HepG2 (cell line): ENCODE results near the gene ALK. TPM values are rescaled to one million over a fixed set of nuclear protein-coding genes. Genes with fewer than 3 reads are reported as not detected.

Source experiments
- ATAC-seq: fragments of 200-7000 bp; cut with Tn5 transposase; 3 replicates; pipeline ENCODE4 v1.9.1; 2020; ENCODE audit warnings: mild to moderate bottlenecking, moderate library complexity
- BruUV-seq: library from RNA; stranded (reverse); fragments of 400-500 nt; replicated peaks from 2 replicates; lab custom pipeline; 2021; lab: Mats Ljungman, UMichigan
- CTCF ChIA-PET: fragments of 300-600 bp; formaldehyde crosslinking; extraction: SDS; loops from one replicate; lab custom pipeline; 2021; ENCODE audit warnings: low total read pairs, inconsistent platforms, low intra/inter-chr PET ratio; lab: Yijun Ruan, JAX
- POLR2A ChIA-PET: fragments of 350-600 bp; sonication (Branson Sonifier 250); formaldehyde crosslinking; loops from one replicate; lab custom pipeline; 2020; ENCODE audit warnings: antibody characterized with exemption, inconsistent platforms; lab: Yijun Ruan, JAX
- DNase-seq: peaks from one replicate; pipeline ENCODE4 v3.0.0-alpha.2; 2015; ENCODE audit warnings: low spot score
- FAIRE-seq: peaks from 3 replicates; lab custom pipeline; 2011; peaks lifted over from hg19 to GRCh38; lab: Jason Lieb, UNC
- H2AFZ ChIP-seq: one replicate; pipeline ENCODE4 v1.6.1; 2011; ENCODE audit warnings: low read length, inconsistent platforms
- H3K27ac ChIP-seq: fragments of 300-600 bp; 3 replicates; pipeline ENCODE4 v1.8.0; 2011; ENCODE audit warnings: mixed run types, mild to moderate bottlenecking, mixed read lengths, low read length, inconsistent platforms; ENCODE audit not compliant: insufficient read depth; ENCODE audit errors: extremely low read length
- H3K27me3 ChIP-seq, 2 experiments: fragments of 200-600 bp in 1 of 2; 2 replicates in 1 of 2; 3 replicates in 1 of 2; pipeline versions ENCODE4 v1.6.0 to v1.8.0; 2011; ENCODE audit warnings: low read length in 2 of 2, mild to moderate bottlenecking in 2 of 2, moderate library complexity in 2 of 2, inconsistent platforms in 1 of 2; ENCODE audit not compliant: insufficient read depth in 2 of 2, control insufficient read depth in 1 of 2
- H3K36me3 ChIP-seq, 2 experiments: fragments of 200-600 bp in 1 of 2; replicated peaks in 1 of 2; 2 replicates in 1 of 2; 3 replicates in 1 of 2; pipeline versions ENCODE4 v1.5.1 to v1.8.0; 2011; ENCODE audit warnings: low read length in 2 of 2, inconsistent platforms in 1 of 2; ENCODE audit not compliant: insufficient read depth in 2 of 2, control insufficient read depth in 1 of 2
- H3K4me1 ChIP-seq: 2 replicates; pipeline ENCODE4 v1.5.1; 2012; ENCODE audit warnings: low read length, inconsistent platforms; ENCODE audit not compliant: insufficient read depth
- H3K4me2 ChIP-seq: 2 replicates; pipeline ENCODE4 v1.6.0; 2011; ENCODE audit warnings: low read depth, low read length, inconsistent platforms
- H3K4me3 ChIP-seq, 3 experiments: fragments of 200-600 bp in 1 of 3; sonication (generic), shearing (Covaris generic) in 1 of 3; replicated peaks in 1 of 3; 2 replicates each; pipeline ENCODE4 v1.5.1; 2011 to 2016; ENCODE audit warnings: low read length in 3 of 3, inconsistent platforms in 2 of 3, low read depth in 2 of 3, mild to moderate bottlenecking in 2 of 3, control low read depth in 1 of 3, mixed read lengths in 1 of 3; ENCODE audit not compliant: insufficient read depth in 1 of 3
- H3K79me2 ChIP-seq: one replicate; pipeline ENCODE4 v1.6.1; 2011; ENCODE audit warnings: low read length, inconsistent platforms; ENCODE audit not compliant: insufficient read depth
- H3K9ac ChIP-seq: 2 replicates; pipeline ENCODE4 v1.6.0; 2011; ENCODE audit warnings: mild to moderate bottlenecking, low read depth, low read length, inconsistent platforms; ENCODE audit not compliant: insufficient read depth
- H3K9me3 ChIP-seq: 2 replicates; pipeline ENCODE4 v1.5.1; 2012; ENCODE audit warnings: mild to moderate bottlenecking, low read length
- H4K20me1 ChIP-seq: 2 replicates; pipeline ENCODE4 v1.6.0; 2011; ENCODE audit warnings: inconsistent platforms, mild to moderate bottlenecking, low read length, moderate library complexity; ENCODE audit not compliant: insufficient read depth
- HOXA5 ChIP-seq: sonication (generic); formaldehyde crosslinking; IDR thresholded peaks from 2 replicates; pipeline ENCODE4 v1.4.0; 2020; ENCODE audit warnings: missing genetic modification reagents
- IRF9 ChIP-seq: sonication (generic); formaldehyde crosslinking; IDR thresholded peaks from 2 replicates; pipeline ENCODE4 v1.8.0; 2022; ENCODE audit warnings: missing genetic modification reagents, mild to moderate bottlenecking, borderline replicate concordance
- ISL2 ChIP-seq: sonication (generic); formaldehyde crosslinking; IDR thresholded peaks from 2 replicates; pipeline ENCODE4 v1.5.0; 2020; ENCODE audit warnings: missing genetic modification reagents
- MAX ChIP-seq: IDR thresholded peaks from 2 replicates; pipeline ENCODE4 v1.6.1; 2012; ENCODE audit warnings: inconsistent platforms
- PAF1 ChIP-seq: IDR thresholded peaks from 2 replicates; pipeline ENCODE4 v1.6.1; 2016; ENCODE audit warnings: missing genetic modification reagents, missing compliant biosample characterization
- SAP130 ChIP-seq: IDR thresholded peaks from 2 replicates; pipeline ENCODE4 v1.6.1; 2016; ENCODE audit warnings: low read depth
- SMC3 ChIP-seq: IDR thresholded peaks from 2 replicates; pipeline ENCODE4 v1.6.1; 2011; ENCODE audit warnings: low read length, improper control_type of control experiment
- ZBTB44 ChIP-seq: sonication (generic); formaldehyde crosslinking; IDR thresholded peaks from 2 replicates; pipeline ENCODE4 v1.4.0; 2020; ENCODE audit warnings: missing genetic modification reagents
- ZBTB7B ChIP-seq: sonication (generic); formaldehyde crosslinking; IDR thresholded peaks from 2 replicates; pipeline ENCODE4 v1.4.0; 2020; ENCODE audit warnings: missing genetic modification reagents
- ZEB1 ChIP-seq: IDR thresholded peaks from 2 replicates; pipeline ENCODE4 v1.6.1; 2012; ENCODE audit warnings: mild to moderate bottlenecking, low read depth, inconsistent platforms; ENCODE audit not compliant: insufficient replicate concordance
- ZNF329 ChIP-seq: sonication (generic); formaldehyde crosslinking; IDR thresholded peaks from 2 replicates; pipeline ENCODE4 v1.9.0; 2021; ENCODE audit warnings: low read depth, mild to moderate bottlenecking, missing genetic modification reagents
- ZNF33A ChIP-seq: sonication (generic); formaldehyde crosslinking; IDR thresholded peaks from 2 replicates; pipeline ENCODE4 v1.5.1; 2020; ENCODE audit warnings: missing genetic modification reagents, mild to moderate bottlenecking, moderate library complexity, borderline replicate concordance
- ZNF547 ChIP-seq: sonication (generic); formaldehyde crosslinking; IDR thresholded peaks from 2 replicates; pipeline ENCODE4 v1.5.1; 2020; ENCODE audit warnings: mild to moderate bottlenecking, missing genetic modification reagents
- ZNF761 ChIP-seq: sonication (generic); formaldehyde crosslinking; conservative IDR thresholded peaks from 2 replicates; pipeline ENCODE4 v1.4.0; 2020; ENCODE audit warnings: mild to moderate bottlenecking, missing genetic modification reagents
- ZSCAN12 ChIP-seq: sonication (generic); formaldehyde crosslinking; IDR thresholded peaks from 2 replicates; pipeline ENCODE4 v1.9.0; 2021; ENCODE audit warnings: mild to moderate bottlenecking, missing genetic modification reagents
- WGBS: methylation state at CpG from one replicate; pipeline ENCODE4 v1.1.6; 2017; ENCODE audit warnings: low lambda C conversion rate; 5-methylcytosine and 5-hydroxymethylcytosine counted together
- in situ Hi-C: cut with HindIII; loops from 2 replicates; pipeline ENCODE4 v1.10.0; 2017; ENCODE audit warnings: low pct_unique_long_range_greater_than_20kb; ENCODE audit not compliant: extremely low pct_ligation_motif_present
- intact Hi-C: fragments of 100-400 bp; cut with micrococcal nuclease; formaldehyde crosslinking; loops from one replicate; pipeline ENCODE4 v1.10.0; 2022; ENCODE audit not compliant: unreplicated experiment
- polyA plus RNA-seq, 8 experiments: library from polyadenylated mRNA; depleted of rRNA in 3 of 8; stranded (reverse) in 7 of 8; unstranded in 1 of 8; fragments of >200 nt; fragmentation: Illumina TruSeq in 4 of 8; extraction: Trizol in 4 of 8; gene quantifications; 2 replicates each; pipeline versions ENCODE4 v1.2.1 to v1.2.3, GENCODE V29; 2011 to 2016; ENCODE audit warnings: low read depth in 4 of 8, missing spikeins in 1 of 8, mixed read lengths in 1 of 8; ENCODE audit not compliant: insufficient read depth in 1 of 8
- total RNA-seq, 5 experiments: library from RNA; depleted of rRNA; stranded (reverse); fragments of >200 nt; fragmentation: Illumina TruSeq; extraction: Trizol; gene quantifications; 2 replicates each; pipeline ENCODE4 v1.2.3, GENCODE V29; 2016; ENCODE audit warnings: low read depth in 1 of 5

The ALK gene
- total and polyA plus RNA-seq, 2 of the 13 experiments (the other 11 are each of a cell fraction or from before 2014, with no cell fraction given): not detected

GRCh38 chr2:29325544-29325943 is 595.8 kb downstream of the ALK start:
- DNase-seq (no peak), FAIRE-seq (no peak), ATAC-seq (no peak)
- in situ Hi-C loops: no loop called here
- H3K4me3 ChIP-seq: no peak overlapping the region
- H3K27me3 ChIP-seq: peaks cover 0 to 11% of the 10 kb centered on the region in 2 experiments; a peak in 4 of 5 replicates
- intact Hi-C loops: no loop called here
- 0% methylated on average over 2 of the region's 3 CpGs for WGBS
- no peaks in the 10 kb centered on the region for H3K9me3 ChIP-seq
- H3K9ac ChIP-seq: no peak overlapping the region
- no peaks in the 10 kb centered on the region for H3K79me2 ChIP-seq
- no peaks in the 10 kb centered on the region for H4K20me1 ChIP-seq
- TF ChIP-seq ZNF329 (CRISPR knock-in tag): no peak
- no peak for TF ChIP-seq HOXA5 (CRISPR knock-in tag)
- no peak for TF ChIP-seq ISL2 (CRISPR knock-in tag)
- no peak for TF ChIP-seq ZNF547 (CRISPR knock-in tag)
- no TSS peak for BruUV-seq
- POLR2A ChIA-PET: no interaction called here
- no peaks in the 10 kb centered on the region for H3K36me3 ChIP-seq
- no peak overlapping the region for H3K27ac ChIP-seq
- CTCF ChIA-PET: no interaction called here
- H3K4me2 ChIP-seq: no peak overlapping the region
- H3K4me1 ChIP-seq: no peaks in the 10 kb centered on the region
- H2AFZ ChIP-seq: no peak overlapping the region

DNA sequence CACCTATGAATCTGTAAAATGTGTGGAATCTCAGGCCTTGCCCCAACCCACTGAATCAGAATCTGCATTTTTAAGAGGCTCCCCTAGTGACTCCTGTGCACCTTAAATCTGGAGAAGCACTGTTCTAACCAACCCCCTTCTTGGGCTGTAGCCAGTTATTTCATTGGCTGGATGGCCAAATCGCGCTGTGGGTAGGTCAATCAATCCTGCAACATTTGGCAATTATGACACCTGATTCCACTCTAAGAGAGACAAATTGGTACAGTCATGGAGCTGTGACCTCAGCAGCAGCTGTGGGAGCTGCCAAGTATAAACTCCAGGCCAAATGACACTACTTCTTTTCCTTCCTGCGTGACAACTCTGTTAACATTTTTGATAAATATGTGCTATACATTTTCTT is 597.4 kb downstream of the ALK start:
- no TSS peak for BruUV-seq
- ChIA-PET CTCF (no interaction called here), POLR2A (no interaction called here)

More for the DNA sequence above, 597.4 kb downstream of the ALK start:
- DNase-seq (no peak), FAIRE-seq (no peak), ATAC-seq (no peak)
- H3K79me2 ChIP-seq: no peaks in the 10 kb centered on the region
- no peak overlapping the region for H2AFZ ChIP-seq
- no peak overlapping the region for H3K9ac ChIP-seq
- H3K9me3 ChIP-seq: no peaks in the 10 kb centered on the region
- in situ Hi-C loops: no loop called here
- H3K4me1 ChIP-seq: no peaks in the 10 kb centered on the region
- H3K27ac ChIP-seq: no peak overlapping the region
- TF ChIP-seq ZBTB7B (CRISPR knock-in tag) (no peak), IRF9 (no peak), PAF1 (CRISPR knock-in tag) (no peak), ZBTB44 (CRISPR knock-in tag) (no peak), ZNF761 (CRISPR knock-in tag) (no peak), SAP130 (no peak), SMC3 (no peak), MAX (no peak), ZSCAN12 (CRISPR knock-in tag) (no peak), ZEB1 (no peak), ZNF33A (CRISPR knock-in tag) (no peak)
- H3K27me3 ChIP-seq: peaks cover 0 to 11% of the 10 kb centered on the region in 2 experiments; a peak in 4 of 5 replicates
- 0% methylated on average over 3 of the region's 3 CpGs for WGBS
- H3K4me3 ChIP-seq: no peak overlapping the region
- H4K20me1 ChIP-seq: no peaks in the 10 kb centered on the region
- no peaks in the 10 kb centered on the region for H3K36me3 ChIP-seq
- intact Hi-C loops: no loop called here
- no peak overlapping the region for H3K4me2 ChIP-seq
